DMS114 treated with DMSO at 0.1 percent for 48 hours (cell line): ENCODE measurements around the gene ABCA9.
"Not testable (repeated sequence)": the region's sequence is repeated elsewhere in the genome, so short reads cannot be mapped to it uniquely, and the experiment has no call there.

ENCODE experiments used
- DNase-seq: peaks from one replicate; lab custom pipeline; 2025; ENCODE audit not compliant: unreplicated experiment; lab: John Stamatoyannopoulos, UW

Gene ABCA9, protein sequence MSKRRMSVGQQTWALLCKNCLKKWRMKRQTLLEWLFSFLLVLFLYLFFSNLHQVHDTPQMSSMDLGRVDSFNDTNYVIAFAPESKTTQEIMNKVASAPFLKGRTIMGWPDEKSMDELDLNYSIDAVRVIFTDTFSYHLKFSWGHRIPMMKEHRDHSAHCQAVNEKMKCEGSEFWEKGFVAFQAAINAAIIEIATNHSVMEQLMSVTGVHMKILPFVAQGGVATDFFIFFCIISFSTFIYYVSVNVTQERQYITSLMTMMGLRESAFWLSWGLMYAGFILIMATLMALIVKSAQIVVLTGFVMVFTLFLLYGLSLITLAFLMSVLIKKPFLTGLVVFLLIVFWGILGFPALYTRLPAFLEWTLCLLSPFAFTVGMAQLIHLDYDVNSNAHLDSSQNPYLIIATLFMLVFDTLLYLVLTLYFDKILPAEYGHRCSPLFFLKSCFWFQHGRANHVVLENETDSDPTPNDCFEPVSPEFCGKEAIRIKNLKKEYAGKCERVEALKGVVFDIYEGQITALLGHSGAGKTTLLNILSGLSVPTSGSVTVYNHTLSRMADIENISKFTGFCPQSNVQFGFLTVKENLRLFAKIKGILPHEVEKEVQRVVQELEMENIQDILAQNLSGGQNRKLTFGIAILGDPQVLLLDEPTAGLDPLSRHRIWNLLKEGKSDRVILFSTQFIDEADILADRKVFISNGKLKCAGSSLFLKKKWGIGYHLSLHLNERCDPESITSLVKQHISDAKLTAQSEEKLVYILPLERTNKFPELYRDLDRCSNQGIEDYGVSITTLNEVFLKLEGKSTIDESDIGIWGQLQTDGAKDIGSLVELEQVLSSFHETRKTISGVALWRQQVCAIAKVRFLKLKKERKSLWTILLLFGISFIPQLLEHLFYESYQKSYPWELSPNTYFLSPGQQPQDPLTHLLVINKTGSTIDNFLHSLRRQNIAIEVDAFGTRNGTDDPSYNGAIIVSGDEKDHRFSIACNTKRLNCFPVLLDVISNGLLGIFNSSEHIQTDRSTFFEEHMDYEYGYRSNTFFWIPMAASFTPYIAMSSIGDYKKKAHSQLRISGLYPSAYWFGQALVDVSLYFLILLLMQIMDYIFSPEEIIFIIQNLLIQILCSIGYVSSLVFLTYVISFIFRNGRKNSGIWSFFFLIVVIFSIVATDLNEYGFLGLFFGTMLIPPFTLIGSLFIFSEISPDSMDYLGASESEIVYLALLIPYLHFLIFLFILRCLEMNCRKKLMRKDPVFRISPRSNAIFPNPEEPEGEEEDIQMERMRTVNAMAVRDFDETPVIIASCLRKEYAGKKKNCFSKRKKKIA (N-terminal part only)

DNA sequence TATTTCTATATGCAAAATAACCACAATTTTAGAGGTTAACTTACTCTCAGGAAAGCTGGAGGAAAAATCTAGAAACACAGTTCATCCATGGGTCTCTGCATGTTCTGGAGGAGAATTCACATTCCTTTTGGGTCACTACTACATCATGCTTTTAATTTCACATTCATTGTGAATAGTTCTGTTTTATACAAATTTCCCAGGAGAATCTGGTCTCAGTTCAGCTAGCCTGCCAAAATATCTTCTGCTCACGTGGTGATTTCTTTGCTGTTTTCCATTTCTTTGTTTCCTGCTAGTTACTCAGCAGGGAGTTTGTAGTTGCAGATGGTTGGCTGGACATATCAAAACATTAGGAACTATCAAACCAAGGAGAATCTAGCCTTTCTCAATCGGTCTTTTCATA is at the start of gene ABCA9:
ABCA9 (minus strand) TSS at position 106 of the 400 bp plus-strand sequence. CDS start 9,801 bp downstream, outside the sequence.
- no peak for DNase-seq

DNA sequence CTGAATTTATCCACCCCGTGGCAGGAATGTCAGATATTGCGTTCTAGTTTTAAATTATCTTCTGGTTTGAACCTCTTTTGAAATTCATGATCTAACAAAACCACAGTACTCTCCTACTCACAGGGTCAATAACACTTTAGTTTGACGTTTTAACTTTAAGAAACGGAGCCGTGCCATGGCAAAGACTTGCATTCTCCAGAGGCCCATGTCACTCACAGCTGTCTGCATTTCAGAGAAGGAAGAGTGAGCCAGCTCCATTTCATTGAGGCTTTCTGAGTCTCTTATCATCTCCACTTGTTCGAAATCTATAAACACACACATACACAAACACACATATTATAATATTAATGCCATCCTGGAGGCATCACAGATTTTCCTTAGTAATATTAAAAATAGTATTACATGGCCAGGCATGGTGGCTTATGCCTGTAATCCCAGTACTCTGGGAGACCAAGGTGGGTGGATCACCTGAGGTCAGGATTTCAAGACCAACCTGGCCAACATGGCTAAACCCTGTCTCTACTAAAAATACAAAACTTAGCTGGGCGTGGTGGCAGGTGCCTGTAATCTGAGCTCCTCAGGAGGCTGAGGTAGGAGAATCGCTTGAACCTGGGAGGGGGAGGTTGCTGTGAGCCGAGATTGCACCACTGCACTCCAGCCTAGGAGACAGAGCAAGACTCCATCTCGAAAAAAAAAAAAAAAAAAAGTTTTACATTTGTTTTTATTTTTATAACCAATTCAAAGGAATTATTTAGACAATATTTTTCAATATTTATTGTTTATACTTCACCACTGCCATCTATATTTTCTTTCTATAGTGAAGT is 45.4 kb upstream of the ABCA9 start:
- no peak for DNase-seq

DNA sequence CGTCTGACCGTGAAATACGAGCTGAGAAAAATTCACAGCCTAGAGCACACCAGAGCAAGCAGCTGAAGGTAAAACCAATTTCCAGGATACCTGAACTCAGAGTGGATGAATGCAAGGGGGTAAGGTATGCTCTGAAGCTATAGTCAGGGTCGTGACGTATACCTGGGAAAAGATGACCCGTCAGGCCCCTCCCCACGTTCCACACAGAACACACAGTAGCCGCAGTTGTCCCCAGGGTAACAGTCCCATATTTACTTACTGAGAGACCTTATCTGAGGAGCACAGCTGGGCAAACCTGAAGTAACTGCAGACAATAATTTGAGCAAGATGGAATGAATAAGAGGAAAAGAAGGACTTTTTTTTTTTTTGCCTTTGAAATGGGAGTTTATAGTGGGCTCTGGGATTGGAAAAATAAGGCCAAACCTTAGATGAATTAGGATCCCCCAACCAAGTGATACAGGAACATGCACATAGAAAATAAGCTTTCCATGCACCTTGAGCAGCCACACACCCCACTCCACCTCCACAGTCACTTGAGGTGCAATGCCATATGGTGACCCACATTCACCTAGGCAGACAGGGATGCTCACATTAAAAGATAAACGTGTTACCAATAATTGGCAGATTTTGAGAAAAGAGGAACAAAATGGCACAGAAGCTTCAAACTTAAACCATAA is 43.0 kb upstream of the ABCA9 start:
- no peak for DNase-seq

DNA sequence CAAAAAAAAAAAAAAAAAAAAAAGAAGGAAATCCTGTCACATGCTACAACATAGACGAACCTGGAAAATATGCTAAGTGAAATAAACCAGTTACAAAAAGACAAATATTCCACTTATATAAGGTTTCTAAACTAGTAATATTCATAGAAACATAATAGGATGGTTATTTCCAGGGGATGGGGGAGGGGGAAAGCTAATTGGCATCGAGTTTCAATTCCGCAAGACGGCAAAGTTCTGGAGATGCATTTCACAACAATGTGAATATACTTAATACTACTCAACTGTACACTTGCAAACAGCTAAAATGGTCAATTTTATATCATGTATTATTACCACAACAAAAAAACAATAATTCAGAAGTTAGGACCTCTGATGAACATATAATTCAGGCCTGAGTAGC is 37.9 kb upstream of the ABCA9 start:
- no peak for DNase-seq

DNA sequence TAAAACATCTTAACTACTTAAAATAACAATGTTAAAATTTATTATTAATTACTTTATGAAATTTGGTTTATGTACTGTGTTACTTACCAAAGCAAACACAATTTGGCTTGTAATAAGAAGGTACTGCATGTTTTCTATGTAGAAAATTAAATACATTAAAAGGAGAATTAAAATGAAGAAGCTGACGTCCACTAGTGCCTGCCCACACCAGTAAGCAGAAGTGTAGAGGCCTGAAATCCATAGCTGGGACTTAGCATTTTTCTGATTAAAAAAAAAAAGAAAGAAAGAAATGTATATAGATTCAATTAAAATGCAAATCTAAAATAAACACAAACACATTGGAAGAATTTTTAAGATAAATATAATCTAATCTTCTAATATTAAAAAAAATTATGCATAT is 35.8 kb upstream of the ABCA9 start:
- DNase-seq, result no peak

DNA sequence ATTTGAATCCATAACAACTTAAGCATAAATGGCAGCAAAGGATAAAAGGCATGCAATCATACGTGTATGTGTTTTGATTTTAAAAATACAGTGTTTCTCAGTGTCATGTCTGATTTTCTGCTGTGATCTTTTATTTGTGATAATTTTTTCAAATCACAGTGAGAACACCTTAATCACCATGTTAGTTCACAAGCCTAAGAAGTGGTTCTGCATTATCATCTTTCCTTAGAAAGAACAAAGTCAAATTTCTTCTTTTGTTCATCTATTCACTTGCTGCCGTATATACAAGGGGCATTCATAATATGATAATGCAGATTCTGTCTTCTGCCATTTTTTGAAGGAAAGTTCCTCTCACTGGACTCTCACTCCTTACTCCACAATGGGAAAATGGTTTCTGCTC is 33.3 kb upstream of the ABCA9 start:
- no peak for DNase-seq

DNA sequence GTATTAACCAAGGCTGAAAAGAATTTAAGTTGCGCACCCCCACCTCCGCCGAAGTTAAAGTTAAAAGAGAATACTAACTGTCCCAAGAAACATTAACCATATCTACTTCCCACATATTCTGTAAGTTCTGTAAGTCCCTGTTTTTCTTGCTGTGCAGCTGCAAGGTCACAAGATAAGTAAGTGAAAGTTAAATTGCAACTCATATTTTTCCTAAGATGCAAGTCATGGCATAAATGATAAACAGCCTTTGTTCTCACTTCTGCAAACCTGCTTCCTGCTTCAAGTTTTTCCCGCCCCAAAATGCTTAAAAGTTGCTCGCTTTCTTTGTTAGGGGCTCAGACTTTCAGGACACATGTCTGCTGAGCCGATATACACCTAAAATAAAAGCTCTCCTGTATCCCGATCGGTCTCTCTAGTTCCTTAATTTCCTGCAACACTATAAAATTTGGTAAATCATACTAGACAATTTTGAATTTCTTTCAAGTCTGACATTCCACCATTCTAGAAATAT is 32.6 kb upstream of the ABCA9 start:
- DNase-seq, result no peak

DNA sequence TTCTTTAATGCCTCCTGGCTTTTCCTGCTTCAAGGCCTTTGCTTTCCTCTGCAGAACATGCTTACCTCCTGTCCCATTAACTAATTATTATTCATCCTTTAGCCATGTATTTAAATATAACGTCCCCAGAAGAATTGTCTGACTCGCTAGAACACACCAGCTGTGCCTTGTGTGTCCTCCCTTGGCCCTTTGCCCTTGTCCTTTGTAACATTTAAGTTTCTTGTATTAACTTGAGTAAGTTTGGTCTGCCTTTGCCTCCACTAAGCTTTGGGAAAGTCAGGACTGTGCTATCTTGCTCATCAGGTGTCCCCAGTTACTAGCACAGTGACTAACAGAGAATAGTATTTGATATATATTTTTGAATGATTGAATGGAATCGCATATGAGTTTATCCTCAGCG is 29.6 kb upstream of the ABCA9 start:
- no peak for DNase-seq

DNA sequence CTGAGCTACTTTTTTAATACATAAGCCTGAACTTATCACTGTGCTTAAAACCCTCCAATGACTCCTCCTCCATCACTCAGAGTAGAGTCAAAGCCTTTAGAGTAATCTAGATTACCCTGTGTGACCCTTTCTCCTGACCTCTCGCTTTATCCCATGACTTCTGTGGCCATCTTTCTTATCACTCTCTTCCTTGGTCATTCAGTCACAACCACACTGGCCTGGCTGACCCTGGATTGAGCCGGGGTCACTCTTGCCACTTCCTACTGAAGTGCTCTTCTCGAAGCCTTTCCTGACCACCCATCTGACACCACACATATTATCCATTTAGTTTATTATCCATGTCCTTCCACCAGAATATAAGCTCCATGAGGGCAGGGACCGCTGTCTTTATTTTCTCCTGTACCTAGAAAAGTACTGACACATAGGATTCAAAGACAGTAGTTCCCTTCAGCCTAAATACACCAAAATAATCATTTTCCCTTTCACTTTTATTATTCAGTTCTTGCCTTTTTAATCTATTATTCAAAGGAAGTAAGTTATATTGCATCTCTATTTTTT is 28.0 kb upstream of the ABCA9 start:
- DNase-seq, result no peak

DNA sequence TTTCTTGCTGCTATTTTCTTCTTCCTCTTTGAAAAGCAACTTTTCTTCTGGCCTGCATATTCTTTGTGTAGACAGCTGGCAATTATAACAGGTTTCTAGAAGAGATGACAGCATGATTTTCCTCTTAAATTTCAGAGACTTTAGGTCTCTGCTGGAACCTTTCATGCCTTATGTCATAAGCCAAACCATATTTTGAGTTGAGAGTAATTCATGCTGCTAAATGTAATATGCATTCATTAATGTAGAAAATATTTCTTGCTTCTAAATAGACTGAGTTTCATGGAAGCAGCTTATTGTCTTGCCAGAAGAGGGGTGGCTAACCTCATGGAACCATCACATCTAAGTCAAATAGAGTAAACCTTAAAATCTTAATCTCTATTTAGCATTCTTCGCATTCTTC is 25.9 kb upstream of the ABCA9 start:
- no peak for DNase-seq

DNA sequence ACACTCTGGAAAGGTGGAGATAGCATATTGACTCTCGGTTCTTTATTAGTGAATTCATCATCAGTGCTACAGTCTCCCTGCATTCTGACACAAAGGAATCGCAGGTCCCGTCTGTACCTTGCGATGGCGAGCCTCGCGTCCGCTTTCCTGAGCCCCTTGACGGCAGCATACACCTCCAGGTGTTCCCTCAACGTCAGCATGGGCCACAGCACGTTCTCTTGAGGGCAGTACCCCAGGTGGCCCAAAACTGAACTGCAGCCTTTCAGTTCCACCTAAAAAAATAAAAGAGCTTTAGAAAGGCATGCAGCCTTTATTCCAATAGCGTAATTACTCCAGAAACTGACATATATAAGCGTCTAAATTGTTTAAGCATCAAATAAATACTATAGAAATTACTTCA is 24.2 kb upstream of the ABCA9 start:
- DNase-seq, result no peak

DNA sequence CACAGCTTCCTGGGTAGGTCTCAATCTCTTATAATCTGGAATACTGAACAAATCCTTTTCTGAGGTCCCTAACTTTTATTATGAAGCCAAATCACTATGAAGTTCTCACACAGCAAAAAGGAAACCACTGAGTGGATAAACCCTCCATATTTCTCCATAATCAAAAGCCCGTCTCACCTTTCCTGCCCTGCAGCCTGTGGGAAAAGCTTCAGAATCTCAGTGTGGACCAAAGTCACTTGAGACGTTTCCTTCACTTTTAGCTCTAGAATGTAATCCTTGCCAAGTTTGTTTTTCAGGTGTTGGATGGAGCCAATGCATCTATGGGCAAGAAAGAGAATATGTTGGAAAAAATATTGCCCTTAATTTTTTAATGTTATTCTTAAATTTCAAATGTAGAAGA is 22.0 kb upstream of the ABCA9 start:
- no peak for DNase-seq

DNA sequence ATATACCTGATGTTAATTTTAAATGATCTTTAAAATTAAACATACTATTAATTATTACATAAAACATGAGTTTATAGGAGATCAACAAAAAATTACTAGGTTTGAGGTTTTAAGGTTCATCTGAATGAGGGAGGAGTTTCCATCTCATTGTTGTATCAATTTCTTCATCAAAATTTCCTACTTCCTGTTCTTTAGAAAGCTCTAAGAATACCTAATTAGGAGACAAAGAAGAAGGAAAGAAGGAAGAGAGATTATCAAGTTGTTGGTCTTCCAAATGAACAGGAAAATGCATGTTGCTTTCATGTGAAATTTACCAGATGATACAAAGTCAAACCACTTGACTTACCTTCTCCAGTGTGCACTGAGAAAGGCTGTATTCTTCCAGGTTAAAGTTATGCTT is 18.1 kb upstream of the ABCA9 start:
- DNase-seq, result no peak

DNA sequence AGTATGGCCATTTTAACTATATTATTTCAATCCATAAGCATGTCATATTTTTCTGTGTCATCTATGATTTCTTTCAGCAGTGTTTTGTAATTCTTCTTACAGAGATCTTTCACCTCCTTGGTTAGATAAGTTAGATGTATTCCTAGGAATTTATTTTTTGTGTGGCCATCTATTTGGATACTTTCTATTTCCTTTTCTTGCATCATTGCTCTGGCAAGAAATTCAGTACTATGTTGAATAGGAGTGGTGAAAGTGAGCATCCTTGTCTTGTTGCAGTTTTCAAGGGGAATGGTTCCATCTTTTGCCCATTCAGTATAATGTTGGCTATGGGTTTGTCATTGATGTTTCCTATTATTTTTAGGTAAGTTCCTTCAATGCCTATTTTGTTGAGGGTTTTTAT is 15.1 kb upstream of the ABCA9 start:
- no peak for DNase-seq

DNA sequence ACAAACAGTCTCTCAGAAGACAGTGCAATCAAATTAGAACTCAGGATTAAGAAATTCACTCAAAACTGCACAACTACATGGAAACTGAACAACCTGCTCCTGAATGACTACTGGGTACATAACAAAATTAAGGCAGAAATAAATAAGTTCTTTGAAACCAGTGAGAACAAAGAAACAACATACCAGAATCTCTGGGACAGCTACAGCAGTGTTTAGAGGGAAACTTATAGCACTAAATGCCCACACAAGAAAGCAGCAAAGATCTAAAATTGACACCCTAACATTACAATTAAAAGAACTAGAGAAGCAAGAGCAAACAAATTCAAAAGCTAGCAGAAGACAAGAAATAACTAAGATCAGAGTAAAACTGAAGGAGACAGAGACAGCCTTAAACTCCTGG is 12.7 kb upstream of the ABCA9 start:
- not testable (repeated sequence) for DNase-seq

DNA sequence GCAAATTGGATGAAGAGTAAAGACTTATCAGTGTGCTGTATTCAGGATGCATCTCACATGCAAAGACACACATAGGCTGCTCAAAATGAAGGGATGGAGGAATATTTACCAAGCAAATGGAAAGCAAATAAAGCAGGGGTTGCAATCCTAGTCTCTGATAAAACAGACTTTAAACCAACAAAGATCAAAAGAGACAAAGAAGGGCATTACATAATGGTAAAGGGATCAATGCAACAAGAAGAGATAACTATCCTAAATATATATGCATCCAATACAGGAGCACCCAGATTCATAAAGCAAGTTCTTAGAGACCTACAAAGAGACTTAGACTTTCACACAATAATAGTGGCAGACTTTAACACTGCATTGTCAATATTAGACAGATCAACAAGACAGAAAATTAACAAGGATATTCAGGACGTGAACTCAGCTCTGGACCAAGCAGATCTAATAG is 12.1 kb upstream of the ABCA9 start:
- DNase-seq, result not testable (repeated sequence)

DNA sequence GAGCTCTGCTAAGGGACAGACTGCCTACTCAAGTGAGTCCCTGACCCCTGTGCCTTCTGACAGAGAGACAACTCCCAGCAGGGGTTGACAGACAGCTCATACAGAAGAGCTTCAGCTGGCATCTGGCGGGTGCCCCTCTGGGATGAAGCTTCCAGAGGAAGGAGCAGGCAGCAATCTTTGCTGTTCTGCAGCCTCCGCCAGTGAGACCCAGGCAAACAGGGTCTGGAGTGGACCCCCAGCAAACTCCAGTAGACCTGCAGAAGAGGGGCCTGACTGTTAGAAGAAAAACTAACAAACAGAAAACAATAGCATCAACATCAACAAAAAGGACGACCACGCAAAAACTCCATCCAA is 10.5 kb upstream of the ABCA9 start:
- not testable (repeated sequence) for DNase-seq

DNA sequence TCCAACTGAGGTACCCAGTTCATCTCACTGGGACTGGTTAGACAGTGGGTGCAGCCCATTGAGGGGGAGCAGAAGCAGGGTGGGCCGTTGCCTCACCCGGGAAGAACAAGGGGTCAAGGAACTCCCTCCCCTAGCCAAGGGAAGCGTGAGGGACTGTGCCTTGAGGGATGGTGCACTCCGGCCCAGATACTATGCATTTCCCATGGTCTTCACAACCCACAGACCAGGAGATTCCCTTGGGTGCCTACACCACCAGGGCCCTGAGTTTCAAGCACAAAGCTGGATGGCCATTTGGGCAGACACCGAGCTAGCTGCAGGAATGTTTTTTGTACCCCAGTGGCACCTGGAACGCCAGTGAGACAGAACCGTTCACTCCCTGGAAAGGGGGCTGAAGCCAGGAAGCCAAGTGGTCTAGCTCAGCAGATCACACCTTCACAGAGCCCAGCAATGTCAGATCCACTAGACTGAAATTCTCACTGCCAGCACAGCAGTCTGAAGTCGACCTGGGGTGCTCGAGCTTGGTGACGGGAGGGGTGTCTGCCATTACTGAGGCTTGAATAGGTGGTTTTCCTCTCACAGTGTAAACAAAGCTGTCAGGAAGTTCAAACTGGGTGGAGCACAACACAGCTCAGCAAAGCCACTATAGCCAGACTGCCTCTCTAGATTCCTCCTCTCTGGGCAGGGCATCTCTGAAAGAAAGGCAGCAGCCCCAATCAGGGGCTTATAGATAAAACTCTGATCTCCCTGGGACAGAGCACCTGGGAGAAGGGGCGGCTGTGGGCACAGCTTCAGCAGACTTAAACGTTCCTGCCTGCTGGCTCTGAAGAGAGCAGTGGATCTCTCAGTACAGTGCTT is 9.9 kb upstream of the ABCA9 start:
- not testable (repeated sequence) for DNase-seq
